HPDE6-E6E7 (cell line): Measurements from ENCODE around the gene KNDC1.
"Not testable (repeated sequence)": the region's sequence is repeated elsewhere in the genome, so short reads cannot be mapped to it uniquely, and the experiment has no call there.

ENCODE experiments used
- DNase-seq: peaks from one replicate; pipeline ENCODE4 v3.0.0; 2011; ENCODE audit warnings: missing footprints; ENCODE audit errors: extremely low spot score

KNDC1 gene

DNA sequence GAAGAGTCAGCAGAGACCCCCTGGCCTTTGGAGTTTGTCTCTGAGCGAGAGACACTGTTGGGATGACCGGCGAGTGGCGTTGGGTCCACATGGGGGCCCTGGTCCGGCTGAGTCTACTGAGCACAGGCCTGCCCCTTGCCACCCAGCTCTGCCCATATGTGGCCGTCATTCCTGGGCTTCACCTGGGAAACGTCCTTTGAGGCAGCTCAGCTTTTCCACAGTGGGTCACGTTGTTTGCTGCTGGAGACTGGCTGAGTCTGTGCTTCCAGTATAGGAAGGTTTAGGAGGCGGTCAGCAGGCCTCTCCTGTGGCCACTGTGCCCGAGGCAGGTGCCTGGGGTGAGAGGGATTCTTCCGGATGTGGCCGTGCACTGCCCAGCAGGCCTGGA lies 99.6 kb downstream of the KNDC1 start:
- no peak for DNase-seq

GRCh38 chr10:133260895-133261725 lies 101.1 kb downstream of the KNDC1 start:
- DNase-seq = no peak

GRCh38 chr10:133261726-133262325 lies 101.8 kb downstream of the KNDC1 start:
- DNase-seq = peak; percentile 64

DNA sequence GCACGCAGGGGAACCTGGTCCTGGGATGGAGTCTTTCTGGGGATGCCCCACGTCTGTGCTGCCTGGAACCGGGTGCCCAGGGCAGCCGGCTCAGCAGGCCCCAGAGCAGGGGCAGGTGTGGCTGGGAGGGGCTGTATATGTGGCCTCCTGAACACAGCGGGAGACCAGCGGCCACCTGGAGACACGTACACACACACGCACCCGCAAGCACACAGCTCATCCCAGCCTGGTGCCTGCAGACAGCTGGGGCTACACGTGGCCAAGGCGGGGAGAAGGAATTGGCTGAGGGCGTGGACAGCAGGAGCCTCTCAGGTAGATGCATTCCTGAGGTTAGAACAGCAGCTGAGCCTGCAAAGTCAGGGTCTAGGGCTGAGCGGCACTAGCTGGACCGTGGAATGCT lies 102.7 kb downstream of the KNDC1 start:
- DNase-seq = peak; percentile 48

- DNase-seq = no peak
Measured at GRCh38 chr10:133263674-133264073, 103.7 kb downstream of the KNDC1 start.

GRCh38 chr10:133264461-133264860 lies 104.4 kb downstream of the KNDC1 start:
- DNase-seq = no peak

- DNase-seq = not testable (repeated sequence)
Measured at GRCh38 chr10:133265052-133265451, 105.0 kb downstream of the KNDC1 start.

DNA sequence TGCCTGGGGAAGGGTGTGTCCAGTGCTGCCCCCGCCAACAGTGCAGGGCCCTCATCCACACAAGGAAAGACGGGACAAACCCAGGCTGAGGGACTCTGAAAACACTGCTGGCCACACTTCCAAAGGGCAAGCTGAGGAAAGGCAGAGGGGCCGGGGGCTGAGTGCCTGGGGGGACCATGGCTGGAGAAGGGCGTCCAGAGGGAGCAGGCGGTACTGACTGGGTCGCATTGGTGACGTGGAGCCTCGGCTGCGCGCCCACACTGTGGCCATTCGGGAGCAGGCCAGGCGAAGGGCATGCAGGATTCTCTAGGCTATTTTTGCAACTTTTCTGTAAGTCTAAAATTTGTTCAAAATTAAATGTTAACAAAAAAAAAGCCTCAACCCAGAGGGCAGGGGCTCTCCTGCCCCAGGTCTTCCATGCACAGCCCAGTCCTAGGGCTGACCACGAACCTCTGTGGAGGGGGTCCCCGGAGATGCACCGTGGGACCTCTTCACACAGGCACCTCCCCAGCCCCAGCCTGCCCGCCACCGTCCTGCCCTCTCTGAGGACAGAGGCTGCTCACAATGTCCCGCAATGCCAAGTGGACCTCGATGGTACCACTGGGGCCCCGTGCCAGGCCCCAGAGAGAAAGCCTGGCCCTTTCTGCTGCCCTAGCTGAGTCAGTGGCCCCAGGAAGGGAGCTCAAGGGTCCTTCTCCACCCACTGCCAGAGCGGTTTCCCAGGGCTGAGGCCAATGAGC lies 106.2 kb downstream of the KNDC1 start:
- DNase-seq = no peak

DNA sequence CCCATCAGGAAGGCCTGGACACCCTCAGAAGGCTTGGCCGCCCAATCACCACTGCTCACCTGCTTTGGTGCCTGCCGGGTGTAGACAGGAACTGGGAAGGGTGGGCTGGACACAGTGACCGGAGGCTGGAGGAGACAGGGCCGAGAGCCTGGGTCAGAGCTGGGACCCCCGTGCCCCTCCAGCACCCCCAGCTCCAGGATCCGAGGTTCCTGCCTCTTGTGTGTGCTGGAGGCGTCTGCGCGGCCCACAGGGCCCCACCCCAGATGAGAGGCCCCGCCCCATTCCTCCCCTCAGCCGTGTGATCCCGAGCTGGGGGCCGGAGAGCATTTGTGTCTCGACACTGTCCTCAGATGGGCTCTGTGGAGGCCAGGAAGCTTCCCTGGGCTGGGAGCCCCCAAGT lies 107.3 kb downstream of the KNDC1 start:
- DNase-seq = no peak

- no peak for DNase-seq
Measured at GRCh38 chr10:133267829-133268228, 107.8 kb downstream of the KNDC1 start.

DNA sequence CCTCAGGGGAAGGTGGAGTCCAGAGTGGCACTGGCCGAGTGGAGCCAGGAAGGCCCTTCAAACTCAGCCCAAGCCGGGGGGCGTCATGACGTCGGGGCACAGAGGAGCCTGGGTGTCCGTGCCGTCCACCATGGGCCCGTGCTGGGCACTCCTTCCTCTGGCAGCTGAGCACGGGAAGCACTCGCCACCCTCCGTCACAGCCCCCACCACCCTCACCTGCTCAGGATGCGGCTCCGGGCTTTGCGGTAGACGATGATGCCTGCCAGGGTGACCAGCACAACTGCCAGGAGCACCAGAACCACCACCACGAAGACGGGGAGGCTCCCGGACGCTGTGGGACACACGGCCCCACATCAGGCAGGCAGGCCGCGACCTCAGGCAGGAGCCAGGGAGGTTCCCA lies 108.5 kb downstream of the KNDC1 start:
- no peak for DNase-seq

- no peak for DNase-seq
Measured at GRCh38 chr10:133269367-133269766, 109.3 kb downstream of the KNDC1 start.

GRCh38 chr10:133270204-133270603 lies 110.2 kb downstream of the KNDC1 start:
- DNase-seq = no peak

- DNase-seq = no peak
Measured at GRCh38 chr10:133270773-133271297, 110.8 kb downstream of the KNDC1 start.

DNA sequence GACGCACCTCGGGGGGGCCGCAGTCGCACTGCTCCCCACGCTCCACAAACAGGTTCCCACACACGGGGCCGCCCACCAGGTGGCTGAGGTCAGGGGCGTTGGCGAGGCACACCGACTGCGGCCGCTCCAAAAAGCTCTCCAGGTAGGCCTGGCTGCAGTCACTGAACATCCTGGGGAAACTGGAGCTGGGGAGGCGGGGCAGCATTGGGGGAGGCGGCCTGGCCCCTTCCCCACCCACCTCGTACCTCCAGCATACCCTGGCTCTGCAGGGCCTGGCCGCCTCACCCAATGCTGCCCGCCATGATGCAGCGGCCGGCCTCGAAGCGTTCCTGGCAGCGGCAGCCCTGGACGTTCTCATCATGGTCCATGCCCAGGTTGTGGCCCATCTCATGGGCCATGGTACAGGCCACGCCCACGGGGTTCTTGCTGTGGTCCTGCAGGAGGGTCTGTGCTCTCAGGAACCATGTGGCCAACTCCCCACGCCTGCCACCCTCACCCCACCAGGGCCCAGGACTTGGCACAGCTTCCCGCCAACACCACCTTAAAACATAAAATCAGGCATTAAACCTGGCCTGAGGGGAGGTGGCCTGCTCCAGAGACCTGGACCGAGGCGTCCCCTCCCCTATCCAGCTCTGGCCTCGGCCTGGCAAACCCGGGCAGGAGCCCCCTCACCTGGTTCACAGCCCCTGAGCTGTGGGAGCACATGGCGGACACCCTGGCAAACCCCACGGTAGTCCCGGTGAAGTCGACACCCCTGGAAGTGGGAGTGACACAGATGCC lies 111.7 kb downstream of the KNDC1 start:
- no peak for DNase-seq

DNA sequence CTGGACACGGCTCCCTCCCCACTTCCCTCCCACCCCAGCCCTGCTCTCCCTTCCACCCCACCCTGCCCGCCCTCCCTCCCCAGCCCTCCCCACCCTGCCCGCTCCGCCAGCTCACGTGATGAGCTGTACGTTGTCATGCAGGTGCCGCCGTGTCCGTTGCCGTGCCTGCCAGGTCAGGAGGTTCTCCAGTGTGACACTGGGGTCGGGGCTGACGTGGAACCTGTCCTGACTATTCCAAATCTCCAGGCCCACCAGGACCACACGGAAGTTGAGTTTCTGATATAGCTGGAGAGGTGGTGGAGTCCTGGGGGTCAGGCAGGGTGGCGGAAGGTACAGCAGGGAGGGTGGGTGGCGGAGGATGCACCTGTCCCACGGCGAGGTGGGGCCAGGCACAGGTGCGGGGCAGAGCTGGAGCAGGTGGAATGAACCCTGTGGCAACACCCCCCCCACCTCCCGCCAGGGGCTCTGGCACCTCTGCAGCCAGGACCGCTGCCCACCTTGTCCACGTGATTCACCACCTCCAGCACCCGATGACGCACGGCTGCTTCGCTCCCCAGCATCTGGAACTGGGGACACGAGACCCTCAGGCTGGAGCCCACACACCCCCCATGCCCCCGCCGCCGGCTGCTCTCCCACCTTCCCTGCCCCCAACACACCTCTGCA lies 112.4 kb downstream of the KNDC1 start:
- DNase-seq = no peak

GRCh38 chr10:133272964-133273420 lies 113.0 kb downstream of the KNDC1 start:
- no peak for DNase-seq

- DNase-seq = no peak
Measured at GRCh38 chr10:133273534-133274143, 113.6 kb downstream of the KNDC1 start.

DNA sequence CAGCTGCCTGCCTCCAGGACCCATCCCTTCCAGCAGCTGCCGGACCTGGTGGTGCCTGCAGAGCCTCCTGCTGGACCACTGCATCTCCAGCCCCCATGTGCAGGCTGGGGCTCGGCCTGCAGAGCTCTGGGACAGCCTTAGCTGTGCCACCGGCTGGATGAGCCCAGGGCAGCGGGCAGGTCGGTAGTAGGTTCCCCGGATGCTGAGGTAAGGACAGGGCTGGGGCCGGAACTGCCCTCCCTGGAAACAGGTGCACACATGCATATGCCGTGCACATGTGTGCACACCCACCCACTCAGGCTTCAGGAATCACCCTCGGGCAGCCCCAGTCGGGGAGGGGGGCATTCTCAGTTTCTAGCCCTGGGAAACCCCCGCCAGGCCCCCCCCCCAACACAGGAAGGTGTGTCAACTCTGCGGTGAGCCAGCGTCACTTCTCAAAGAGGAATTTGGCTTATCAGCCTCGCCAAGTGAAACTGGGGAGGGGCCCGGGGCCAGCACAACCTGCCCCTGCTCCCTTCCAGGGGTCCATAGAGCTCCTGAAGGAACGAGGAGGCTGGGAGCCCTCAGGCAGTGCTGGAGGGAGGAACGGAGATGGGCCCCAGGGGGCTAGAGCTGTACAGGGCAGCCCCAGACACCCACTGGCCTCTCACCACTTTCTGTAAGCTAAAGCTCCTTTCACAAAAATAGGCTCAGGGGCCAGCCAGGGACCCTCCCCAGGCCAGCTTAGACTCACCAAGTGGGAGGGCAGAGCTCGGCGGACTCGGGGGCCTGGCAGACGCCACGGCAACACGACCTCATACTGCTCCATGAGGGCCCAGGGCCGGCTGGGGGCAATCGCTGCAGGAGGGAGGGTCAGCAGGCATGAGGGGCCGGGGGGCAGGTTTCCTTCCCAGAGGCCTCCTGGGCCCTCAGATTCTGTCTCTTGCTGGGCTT lies 115.0 kb downstream of the KNDC1 start:
- peak; percentile 67 for DNase-seq
